ENCODE data around the gene LGALS16.

- TF ChIP-seq, protein P1, sequence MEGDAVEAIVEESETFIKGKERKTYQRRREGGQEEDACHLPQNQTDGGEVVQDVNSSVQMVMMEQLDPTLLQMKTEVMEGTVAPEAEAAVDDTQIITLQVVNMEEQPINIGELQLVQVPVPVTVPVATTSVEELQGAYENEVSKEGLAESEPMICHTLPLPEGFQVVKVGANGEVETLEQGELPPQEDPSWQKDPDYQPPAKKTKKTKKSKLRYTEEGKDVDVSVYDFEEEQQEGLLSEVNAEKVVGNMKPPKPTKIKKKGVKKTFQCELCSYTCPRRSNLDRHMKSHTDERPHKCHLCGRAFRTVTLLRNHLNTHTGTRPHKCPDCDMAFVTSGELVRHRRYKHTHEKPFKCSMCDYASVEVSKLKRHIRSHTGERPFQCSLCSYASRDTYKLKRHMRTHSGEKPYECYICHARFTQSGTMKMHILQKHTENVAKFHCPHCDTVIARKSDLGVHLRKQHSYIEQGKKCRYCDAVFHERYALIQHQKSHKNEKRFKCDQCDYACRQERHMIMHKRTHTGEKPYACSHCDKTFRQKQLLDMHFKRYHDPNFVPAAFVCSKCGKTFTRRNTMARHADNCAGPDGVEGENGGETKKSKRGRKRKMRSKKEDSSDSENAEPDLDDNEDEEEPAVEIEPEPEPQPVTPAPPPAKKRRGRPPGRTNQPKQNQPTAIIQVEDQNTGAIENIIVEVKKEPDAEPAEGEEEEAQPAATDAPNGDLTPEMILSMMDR (IDR thresholded peaks at IDR 0.05) = no peak
- no peak for TF ChIP-seq EZH2 (IDR thresholded peaks at IDR 0.05; ENCODE audit: borderline replicate concordance, insufficient read depth, low read depth, low read length, poor library complexity, severe bottlenecking)
These were observed 37.1 kb downstream of the LGALS16 start for GRCh38 chr19:39692822-39693221.

Data from B cell (primary cell).